Measurements from ENCODE around the gene COL27A1.

- no peak for TF ChIP-seq POLR2A (IDR thresholded peaks at IDR 0.05; ENCODE audit: low read depth, low read length)
- TF ChIP-seq TAF1 (IDR thresholded peaks at IDR 0.05; ENCODE audit: borderline replicate concordance, low read depth, low read length), result no peak
These were observed 104.6 kb downstream of the COL27A1 start for GRCh38 chr9:114259798-114260523.

Data from GM12892 (cell line).